Body of pancreas (tissue), 4 donors: ENCODE data around the gene CERS4. TPM values are rescaled to one million over a fixed set of nuclear protein-coding genes. Genes with fewer than 3 reads are reported as not detected.

Experiments
- ATAC-seq: fragments of 150-250 bp; one replicate; pipeline ENCODE4 v1.9.1; 2016
- DNase-seq, 4 donors: peaks; one replicate each; pipeline ENCODE4 v3.0.0-alpha.2; 2019
- H3K27ac ChIP-seq, 4 donors: fragments of 200-600 bp; sonication (generic); 1 replicate in 3 of 4; 2 replicates in 1 of 4; pipeline versions ENCODE4 v1.5.1 to v1.6.1; 2016 to 2019; ENCODE audit warnings: mild to moderate bottlenecking in 1 of 4, mixed read lengths in 1 of 4, moderate library complexity in 1 of 4
- H3K27me3 ChIP-seq, 2 donors: fragments of 200-600 bp; sonication (generic); one replicate each; pipeline ENCODE4 v1.6.0; 2016; ENCODE audit warnings: mild to moderate bottlenecking in 1 of 2
- H3K36me3 ChIP-seq, 2 donors: fragments of 200-600 bp; sonication (generic); replicated peaks in 1 of 2; 2 replicates each; pipeline ENCODE4 v1.5.1; 2016; ENCODE audit warnings: low read depth in 2 of 2; ENCODE audit not compliant: insufficient read depth in 1 of 2
- H3K4me1 ChIP-seq: fragments of 200-600 bp; sonication (generic); one replicate; pipeline ENCODE4 v1.6.0; 2016
- H3K4me3 ChIP-seq, 2 donors: fragments of 200-600 bp; sonication (generic); 1 replicate in 1 of 2; 2 replicates in 1 of 2; pipeline ENCODE4 v1.5.1; 2016 to 2019
- H3K9me3 ChIP-seq, 3 donors: fragments of 200-600 bp; sonication (generic); 1 replicate in 2 of 3; 2 replicates in 1 of 3; pipeline ENCODE4 v1.5.1; 2016
- CTCF ChIP-seq, 7 experiments: fragments of 450-650 bp in 4 of 7; fragments of 200-600 bp in 3 of 7; sonication (generic) in 3 of 7; IDR thresholded peaks; one replicate each; pipeline ENCODE4 v1.5.1; 2016 to 2019; ENCODE audit warnings: antibody characterized with exemption in 7 of 7
- POLR2A ChIP-seq, 3 donors: fragments of 450-650 bp; IDR thresholded peaks; one replicate each; pipeline ENCODE4 v1.6.1; 2016; ENCODE audit warnings: antibody characterized with exemption in 3 of 3, mild to moderate bottlenecking in 2 of 3
- WGBS, 2 donors: methylation state at CpG; one replicate each; pipeline ENCODE4 v1.1.5; 2017; 5-methylcytosine and 5-hydroxymethylcytosine counted together
- intact Hi-C: fragments of 100-400 bp; cut with DNase I; formaldehyde crosslinking; loops from one replicate; pipeline ENCODE4 v1.15.1; 2023
- total RNA-seq, 2 donors: library from RNA; depleted of rRNA; stranded (reverse); fragments of >200 nt; gene quantifications; one replicate each; pipeline ENCODE4 v1.1.0, GENCODE V29; 2016

Gene CERS4
- total RNA-seq, 2 donors from 2014 or later = 53.1 to 87.4 TPM

GRCh38 chr19:8210421-8211101 is 1.4 kb downstream of the CERS4 start:
- H3K36me3 ChIP-seq = no peaks in the 10 kb centered on the region
- ATAC-seq (no peak), DNase-seq (peak in 2 of 4 donors; percentile 39 to 65)
- intact Hi-C loops = no loop called here
- no peaks in the 10 kb centered on the region for H3K9me3 ChIP-seq
- TF ChIP-seq POLR2A (IDR thresholded peaks at IDR 0.05) (no peak), CTCF (IDR thresholded peaks at IDR 0.05) (no peak)
- peak overlapping the region; percentile 85 to 88 (median 86) for H3K27ac ChIP-seq
- 25 to 31% methylated on average over 9 to 13 of the region's 13 CpGs for WGBS, 2 donors
- H3K4me3 ChIP-seq = peak overlapping the region; percentile 69 to 91
- peaks cover 71% of the 10 kb centered on the region for H3K4me1 ChIP-seq
- no peaks in the 10 kb centered on the region for H3K27me3 ChIP-seq

GRCh38 chr19:8212212-8212611 is 3.0 kb downstream of the CERS4 start:
- no peak for TF ChIP-seq POLR2A (IDR thresholded peaks at IDR 0.05)
- no peak for TF ChIP-seq CTCF (IDR thresholded peaks at IDR 0.05)
- intact Hi-C loops = no loop called here
- WGBS, 2 donors = 42 to 65% methylated on average over 6 of the region's 6 CpGs
- peak overlapping the region in 2 of 4 donors; percentile 0 to 25 for H3K27ac ChIP-seq
- no peaks in the 10 kb centered on the region for H3K27me3 ChIP-seq
- H3K4me3 ChIP-seq = no peak overlapping the region
- no peaks in the 10 kb centered on the region for H3K36me3 ChIP-seq
- DNase-seq (no peak), ATAC-seq (no peak)
- peaks cover 57% of the 10 kb centered on the region for H3K4me1 ChIP-seq
- H3K9me3 ChIP-seq = no peaks in the 10 kb centered on the region

- Histone ChIP-seq H3K9me3 (no peaks in the 10 kb centered on the region), H3K36me3 (no peaks in the 10 kb centered on the region), H3K4me1 (peaks cover 51% of the 10 kb centered on the region), H3K27me3 (no peaks in the 10 kb centered on the region), H3K27ac (no peak overlapping the region), H3K4me3 (no peak overlapping the region)
- TF ChIP-seq CTCF (IDR thresholded peaks at IDR 0.05) (no peak), POLR2A (IDR thresholded peaks at IDR 0.05) (no peak)
- WGBS, 2 donors = 79 to 85% methylated on average over 6 of the region's 6 CpGs
- intact Hi-C loops = no loop called here
- no peak for ATAC-seq
- DNase-seq = no peak
These were observed 3.7 kb downstream of the CERS4 start for GRCh38 chr19:8212916-8213315.

- ATAC-seq = no peak
- no peaks in the 10 kb centered on the region for H3K27me3 ChIP-seq
- WGBS, 2 donors = 88 to 95% methylated on average over 5 of the region's 5 CpGs
- no peaks in the 10 kb centered on the region for H3K36me3 ChIP-seq
- peak overlapping the region in 1 of 4 donors; percentile 5 for H3K27ac ChIP-seq
- no peaks in the 10 kb centered on the region for H3K9me3 ChIP-seq
- peaks cover 48% of the 10 kb centered on the region for H3K4me1 ChIP-seq
- intact Hi-C loops = no loop called here
- no peak for TF ChIP-seq POLR2A (IDR thresholded peaks at IDR 0.05)
- TF ChIP-seq CTCF (IDR thresholded peaks at IDR 0.05) = no peak
- DNase-seq = no peak
- H3K4me3 ChIP-seq = no peak overlapping the region
These were observed 4.9 kb downstream of the CERS4 start for GRCh38 chr19:8213827-8214672.
